GM21367 (cell line): ENCODE measurements around the gene R3HDM1.
"Not testable (repeated sequence)": the region's sequence is repeated elsewhere in the genome, so short reads cannot be mapped to it uniquely, and the experiment has no call there.

Experiments used
- ATAC-seq: cut with Tn5 transposase; IDR thresholded peaks from one replicate; pipeline ENCODE4 v1.9.1; 2021; ENCODE audit not compliant: unreplicated experiment

R3HDM1 gene

GRCh38 chr2:135638825-135639224, 107.5 kb downstream of the R3HDM1 start:
- ATAC-seq: no peak

- no peak for ATAC-seq
Observed at GRCh38 chr2:135641156-135642068, 110.1 kb downstream of the R3HDM1 start.

GRCh38 chr2:135647836-135648579, 116.7 kb downstream of the R3HDM1 start:
- no peak for ATAC-seq

GRCh38 chr2:135650721-135651120, 119.4 kb downstream of the R3HDM1 start:
- ATAC-seq: no peak

- no peak for ATAC-seq
Observed at GRCh38 chr2:135651717-135652116, 120.4 kb downstream of the R3HDM1 start.

GRCh38 chr2:135654239-135654638, 123.0 kb downstream of the R3HDM1 start:
- not testable (repeated sequence) for ATAC-seq

GRCh38 chr2:135657806-135658582, 126.7 kb downstream of the R3HDM1 start:
- no peak for ATAC-seq

- no peak for ATAC-seq
Observed at GRCh38 chr2:135662088-135662487, 130.8 kb downstream of the R3HDM1 start.

- no peak for ATAC-seq
Observed at GRCh38 chr2:135663148-135663700, 131.9 kb downstream of the R3HDM1 start.

- ATAC-seq: no peak
Observed at GRCh38 chr2:135664623-135665068, 133.4 kb downstream of the R3HDM1 start.

GRCh38 chr2:135667045-135667444, 135.8 kb downstream of the R3HDM1 start:
- no peak for ATAC-seq

- ATAC-seq: no peak
Observed at GRCh38 chr2:135674453-135674852, 143.2 kb downstream of the R3HDM1 start.

- no peak for ATAC-seq
Observed at GRCh38 chr2:135676031-135676430, 144.7 kb downstream of the R3HDM1 start.

- ATAC-seq: no peak
Observed at GRCh38 chr2:135679125-135679524, 147.8 kb downstream of the R3HDM1 start.

- no peak for ATAC-seq
Observed at GRCh38 chr2:135685361-135685760, 154.1 kb downstream of the R3HDM1 start.

GRCh38 chr2:135688978-135689377, 157.7 kb downstream of the R3HDM1 start:
- ATAC-seq: no peak

- no peak for ATAC-seq
Observed at GRCh38 chr2:135689679-135690078, 158.4 kb downstream of the R3HDM1 start.

- ATAC-seq: no peak
Observed at GRCh38 chr2:135694711-135695110, 163.4 kb downstream of the R3HDM1 start.

GRCh38 chr2:135698838-135699237, 167.6 kb downstream of the R3HDM1 start:
- no peak for ATAC-seq

- no peak for ATAC-seq
Observed at GRCh38 chr2:135701442-135701841, 170.2 kb downstream of the R3HDM1 start.

GRCh38 chr2:135703300-135703699, 172.0 kb downstream of the R3HDM1 start:
- no peak for ATAC-seq
